NCI-H2227 treated with DMSO at 0.1 percent for 48 hours (cell line): ENCODE data around the gene MAGED2.
"Not testable (repeated sequence)": the region's sequence is repeated elsewhere in the genome, so short reads cannot be mapped to it uniquely, and the experiment has no call there.

Source experiments
- DNase-seq: peaks from one replicate; lab custom pipeline; 2025; lab: John Stamatoyannopoulos, UW

Gene MAGED2

GRCh38 chrX:54819201-54819600 lies 11.7 kb downstream of the MAGED2 start:
- no peak for DNase-seq

GRCh38 chrX:54820737-54821136 lies 13.2 kb downstream of the MAGED2 start:
- DNase-seq = no peak

GRCh38 chrX:54821310-54821709 lies 13.8 kb downstream of the MAGED2 start:
- DNase-seq = no peak

GRCh38 chrX:54824195-54824594 lies 16.6 kb downstream of the MAGED2 start:
- DNase-seq = no peak

DNA sequence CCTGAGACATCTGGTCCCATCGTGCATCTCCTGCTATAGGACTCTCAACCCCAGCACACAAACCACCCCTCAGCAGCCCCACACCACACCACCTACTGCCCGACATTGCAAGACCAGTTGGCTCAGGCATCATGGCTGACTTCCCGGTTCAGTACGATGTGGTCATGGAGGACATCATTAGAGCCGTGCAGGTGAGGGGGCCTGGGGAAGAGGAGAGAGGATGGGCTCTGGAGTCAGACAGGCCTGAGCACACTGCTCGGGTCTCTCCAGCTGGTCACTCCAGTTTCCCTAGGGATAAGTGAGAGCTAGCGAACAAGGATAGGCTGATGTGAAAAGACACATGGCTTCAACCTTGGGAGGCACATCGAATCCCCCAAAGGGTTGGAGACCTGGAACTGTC lies 17.2 kb downstream of the MAGED2 start:
- DNase-seq = no peak

- DNase-seq = no peak
These were observed 18.3 kb downstream of the MAGED2 start for GRCh38 chrX:54825716-54826438.

DNA sequence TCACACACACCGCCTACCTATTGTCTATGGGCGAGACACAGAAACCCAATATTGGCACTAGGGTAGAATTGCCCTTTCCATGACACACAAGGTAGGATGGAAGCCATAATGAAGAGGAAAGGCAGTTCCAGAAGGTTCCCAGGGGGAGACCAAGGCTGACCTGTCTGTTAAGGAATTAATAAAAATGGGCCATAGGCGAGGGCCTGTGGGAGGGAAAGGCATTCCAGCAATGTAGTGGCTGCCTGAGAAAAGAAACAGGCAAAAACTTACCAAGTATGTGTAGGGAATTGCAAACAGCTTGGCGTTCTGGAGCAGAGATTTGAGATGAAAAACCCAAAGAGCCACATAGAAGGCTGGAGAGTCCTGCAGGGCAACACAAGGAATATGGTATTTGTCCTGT lies 19.1 kb downstream of the MAGED2 start:
- DNase-seq = no peak

DNA sequence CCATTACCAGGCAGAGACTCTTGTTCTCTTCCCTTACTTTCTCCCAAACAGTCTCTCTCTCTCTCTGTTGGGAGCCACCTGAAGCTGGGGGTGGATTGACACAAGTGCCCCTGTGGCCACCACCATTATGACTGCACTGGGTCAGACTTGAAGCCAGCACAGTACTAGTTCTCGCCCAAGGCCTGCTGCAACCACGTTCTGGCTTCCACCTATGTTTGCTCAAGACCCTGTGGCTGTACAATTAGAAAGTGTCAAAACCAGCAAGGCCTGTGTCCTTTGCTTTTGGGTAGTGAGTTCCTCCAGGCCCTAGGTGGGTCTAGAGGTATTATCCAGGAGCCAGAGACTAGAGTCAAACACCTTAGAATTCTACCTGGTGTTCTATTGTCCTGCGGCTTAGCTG lies 31.0 kb downstream of the MAGED2 start:
- DNase-seq = no peak

- not testable (repeated sequence) for DNase-seq
These were observed 33.8 kb downstream of the MAGED2 start for GRCh38 chrX:54841184-54841874.

DNA sequence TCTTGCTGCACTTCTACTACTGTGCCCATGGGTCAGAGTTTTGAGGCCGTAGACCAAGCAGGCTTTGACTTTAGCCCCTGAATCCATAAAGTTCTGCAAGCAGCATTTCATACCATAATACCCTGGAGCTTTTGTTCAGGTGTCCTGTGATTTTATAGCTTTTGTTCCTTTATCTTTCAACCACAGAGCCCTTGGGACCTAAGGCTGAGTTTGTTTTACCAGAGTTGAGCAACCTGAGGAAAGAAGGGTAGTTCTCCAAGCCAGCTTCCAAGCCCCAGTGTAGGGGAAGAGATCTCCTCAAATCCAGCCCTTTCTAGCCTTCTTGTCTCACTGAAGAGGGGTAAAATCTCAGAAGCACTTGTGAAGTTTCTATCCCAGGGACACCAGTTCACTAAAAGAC lies 35.1 kb downstream of the MAGED2 start:
- no peak for DNase-seq

GRCh38 chrX:54843050-54843449 lies 35.5 kb downstream of the MAGED2 start:
- DNase-seq = no peak

DNA sequence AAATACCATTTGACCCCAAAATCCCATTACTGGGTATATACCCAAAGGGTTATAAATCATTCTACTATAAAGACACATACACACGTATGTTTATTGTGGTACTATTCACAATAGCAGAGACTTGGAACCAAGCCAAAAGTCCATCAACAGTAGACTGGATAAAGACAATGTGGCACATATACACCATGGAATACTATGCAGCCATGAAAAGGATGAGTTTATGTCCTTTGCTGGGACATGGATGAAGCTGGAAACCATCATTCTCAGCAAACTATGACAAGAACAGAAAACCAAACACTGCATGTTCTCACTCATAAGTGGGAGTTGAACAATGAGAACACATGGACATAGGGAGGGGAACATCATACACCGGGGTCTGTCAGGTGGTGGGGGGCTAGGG lies 40.2 kb downstream of the MAGED2 start:
- not testable (repeated sequence) for DNase-seq

GRCh38 chrX:54865208-54865607 lies 57.7 kb downstream of the MAGED2 start:
- DNase-seq = no peak
